Fibroblast of mammary gland (primary cell): ENCODE measurements around the gene CIP2A.

Experiments
- DNase-seq: peaks from one replicate; pipeline ENCODE4 v3.0.0-alpha.2; 2010; ENCODE audit warnings: low read depth
- H3K4me3 ChIP-seq: 2 replicates; pipeline ENCODE4 v1.5.1; 2011; ENCODE audit warnings: low read depth, mild to moderate bottlenecking, low read length, moderate library complexity; ENCODE audit not compliant: control insufficient read depth
- CTCF ChIP-seq: conservative IDR thresholded peaks from 2 replicates; pipeline ENCODE4 v1.5.1; 2011; ENCODE audit warnings: low read depth, low read length, inconsistent platforms; ENCODE audit not compliant: control insufficient read depth, insufficient read depth

The CIP2A gene

GRCh38 chr3:108518895-108519294 lies 70.3 kb downstream of the CIP2A start:
- DNase-seq = peak; percentile 18
- no peak for TF ChIP-seq CTCF
- no peak overlapping the region for H3K4me3 ChIP-seq

- H3K4me3 ChIP-seq = no peak overlapping the region
- TF ChIP-seq CTCF = no peak
- no peak for DNase-seq
Measured at GRCh38 chr3:108516881-108517280, 72.4 kb downstream of the CIP2A start.

GRCh38 chr3:108513961-108514360 lies 75.3 kb downstream of the CIP2A start:
- no peak overlapping the region for H3K4me3 ChIP-seq
- TF ChIP-seq CTCF = no peak
- DNase-seq = peak; percentile 62

- no peak overlapping the region for H3K4me3 ChIP-seq
- TF ChIP-seq CTCF = no peak
- DNase-seq = no peak
Measured at GRCh38 chr3:108512671-108513070, 76.6 kb downstream of the CIP2A start.

GRCh38 chr3:108511490-108511889 lies 77.7 kb downstream of the CIP2A start:
- no peak for DNase-seq
- H3K4me3 ChIP-seq = no peak overlapping the region
- no peak for TF ChIP-seq CTCF

- H3K4me3 ChIP-seq = no peak overlapping the region
- TF ChIP-seq CTCF = no peak
- no peak for DNase-seq
Measured at GRCh38 chr3:108511055-108511454, 78.2 kb downstream of the CIP2A start.

GRCh38 chr3:108510496-108510895 lies 78.7 kb downstream of the CIP2A start, which contains the start of gene MYH15:
MYH15 (minus strand) TSS chr3:108510596; CDS start chr3:108510530, 66 bp downstream.
- H3K4me3 ChIP-seq = no peak within 1 kb of the TSS
- DNase-seq = no peak
- TF ChIP-seq CTCF = no peak
